ENCODE data around the gene BMPER.

BMPER gene

DNA sequence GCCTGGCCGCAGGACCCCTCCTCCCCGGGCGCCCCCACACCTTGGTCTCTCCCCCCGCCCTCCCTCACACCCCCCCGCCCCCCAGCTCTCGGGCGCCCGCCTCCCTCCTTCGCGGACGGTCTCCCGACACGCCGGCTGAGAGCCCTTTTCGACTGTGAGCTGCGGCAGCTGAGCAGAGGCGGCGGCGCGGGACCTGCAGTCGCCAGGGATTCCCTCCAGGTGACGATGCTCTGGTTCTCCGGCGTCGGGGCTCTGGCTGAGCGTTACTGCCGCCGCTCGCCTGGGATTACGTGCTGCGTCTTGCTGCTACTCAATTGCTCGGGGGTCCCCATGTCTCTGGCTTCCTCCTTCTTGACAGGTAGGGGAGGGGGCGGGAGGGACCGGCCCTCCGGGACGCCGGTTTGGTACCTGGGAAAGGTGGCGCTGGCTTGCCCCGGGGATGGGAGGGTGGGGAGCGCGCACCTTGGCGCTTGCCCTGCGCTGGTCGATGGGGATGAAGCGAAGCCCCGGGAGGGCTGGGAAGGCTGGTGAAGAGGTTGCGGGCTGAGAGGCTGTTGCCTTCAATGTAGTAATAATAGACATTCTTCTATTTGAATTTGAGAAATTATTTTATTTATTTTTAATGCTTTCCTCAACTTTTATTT lies at the start of gene BMPER:
Gene BMPER (plus strand): TSS at position 151 of the 644 bp plus-strand sequence. CDS start 75 bp downstream, at position 226.
- peak; percentile 50 for DNase-seq (ENCODE audit: low spot score)

DNA sequence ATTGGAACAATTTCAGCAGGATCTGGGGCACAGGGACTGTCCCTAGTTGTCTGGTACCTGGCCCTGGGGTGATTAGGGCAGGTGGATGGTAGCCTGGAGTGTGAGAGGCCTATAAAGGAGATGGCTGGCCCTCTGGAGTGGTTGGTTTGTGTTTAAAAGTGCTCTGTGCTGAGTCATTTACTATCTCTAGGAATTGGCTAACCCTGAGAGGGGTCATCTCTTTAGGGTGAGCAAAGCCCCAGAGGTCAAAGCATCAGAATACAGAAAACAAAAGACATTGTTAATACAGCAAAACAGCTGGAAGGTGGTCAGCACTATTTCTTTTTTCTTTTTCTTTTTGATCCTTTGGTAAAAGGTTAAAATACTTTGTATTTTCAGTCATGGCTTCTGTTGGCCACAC lies 43.4 kb upstream of the BMPER start:
- DNase-seq (ENCODE audit: low spot score) = no peak

DNA sequence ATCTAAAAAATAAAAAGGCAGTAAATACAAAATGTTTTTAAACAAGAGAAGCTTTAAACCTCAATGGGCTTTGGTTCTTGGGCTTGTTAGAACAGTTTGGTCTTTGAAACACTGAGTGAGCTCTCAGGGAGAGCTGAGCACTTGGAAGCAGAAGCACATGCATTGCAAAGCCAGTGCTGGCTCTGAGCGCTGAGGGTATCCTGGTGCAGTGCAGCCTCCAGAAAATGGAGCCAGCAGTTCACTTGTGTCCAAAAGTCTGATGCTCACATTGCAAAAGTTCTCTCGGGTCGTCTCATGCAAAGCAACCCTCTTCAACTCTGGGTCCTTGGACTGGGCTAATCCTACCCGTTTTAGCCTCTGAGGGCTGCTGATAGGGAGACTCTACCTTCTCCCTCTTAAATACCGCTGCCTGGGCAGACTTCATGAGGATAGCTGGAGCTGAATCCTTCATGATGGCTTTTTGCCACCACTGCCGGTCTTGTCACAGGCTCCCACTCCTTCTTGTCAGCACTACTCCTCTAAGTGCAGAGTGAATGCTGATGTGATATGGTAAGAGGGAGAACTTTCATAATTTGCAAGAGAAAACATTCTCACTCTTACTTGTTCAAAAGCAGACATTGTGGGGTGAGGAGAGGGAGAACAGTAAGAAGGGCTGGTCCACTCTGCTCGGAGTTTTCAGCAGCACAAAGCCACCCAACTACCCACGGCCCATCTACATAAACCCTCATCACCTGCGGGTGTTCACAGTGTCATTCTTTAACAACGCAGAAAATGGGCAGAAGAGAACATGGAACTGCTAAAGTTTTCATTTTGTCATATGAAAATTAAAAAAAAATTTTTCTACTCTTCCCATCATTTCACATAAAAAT lies 42.2 kb upstream of the BMPER start:
- DNase-seq (ENCODE audit: low spot score) = no peak

DNA sequence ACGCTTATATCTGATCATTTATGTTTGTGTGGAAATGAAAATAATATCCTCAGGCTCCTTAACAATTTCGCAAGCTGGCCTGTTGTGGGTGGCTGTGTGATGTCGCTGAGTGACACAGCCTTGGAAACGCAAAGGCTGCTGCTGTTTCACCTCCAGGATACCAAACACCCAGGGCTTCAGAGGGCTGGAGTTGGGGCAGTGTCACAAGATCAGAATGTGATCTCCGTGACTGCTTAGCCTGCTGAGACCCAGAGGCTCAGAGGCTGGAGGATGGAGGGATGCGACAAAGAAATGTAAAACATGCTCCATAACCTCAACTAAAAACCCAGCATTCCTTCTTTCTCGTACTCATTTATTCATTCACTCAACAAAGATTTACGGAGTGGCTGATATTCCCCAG lies 37.2 kb upstream of the BMPER start:
- DNase-seq (ENCODE audit: low spot score) = peak; percentile 48

DNA sequence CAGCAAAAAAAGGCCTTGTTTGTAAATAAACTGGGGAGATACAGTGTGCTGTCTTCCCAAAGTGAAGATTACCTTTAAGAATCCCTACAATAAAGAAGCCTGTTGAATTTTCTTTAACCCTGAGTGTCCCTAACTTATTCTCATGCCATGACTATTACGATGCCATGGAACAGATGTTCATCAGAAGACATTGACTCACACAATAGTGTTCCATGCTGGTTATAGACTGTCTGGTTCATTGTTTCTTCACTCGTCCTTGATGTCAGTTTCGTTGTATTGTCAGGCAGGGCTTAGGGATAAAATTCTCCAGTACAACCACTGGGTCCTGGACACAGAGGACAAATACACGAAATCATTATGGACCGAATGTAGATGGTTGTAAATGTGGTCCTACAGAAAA lies 36.2 kb upstream of the BMPER start:
- no peak for DNase-seq (ENCODE audit: low spot score)

DNA sequence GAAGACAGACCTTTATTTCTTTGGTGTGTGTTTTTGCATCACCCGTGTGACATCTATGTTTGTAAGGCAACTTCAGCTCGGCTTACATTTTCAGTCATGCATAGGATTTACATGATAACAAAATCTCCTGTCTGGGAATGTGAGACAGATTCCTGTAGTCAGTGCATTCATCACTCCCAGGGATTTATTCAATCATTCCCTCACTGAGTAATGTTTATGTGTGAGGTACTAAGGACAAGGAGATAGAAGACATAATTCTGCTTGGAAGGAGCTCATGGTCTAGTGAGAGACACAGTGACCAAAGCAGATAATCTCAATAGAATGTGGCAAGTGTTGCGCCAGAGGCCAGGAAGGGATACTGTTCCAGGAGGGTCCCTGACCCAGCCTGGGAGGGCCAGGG lies 35.2 kb upstream of the BMPER start:
- peak; percentile 61 for DNase-seq (ENCODE audit: low spot score)

DNA sequence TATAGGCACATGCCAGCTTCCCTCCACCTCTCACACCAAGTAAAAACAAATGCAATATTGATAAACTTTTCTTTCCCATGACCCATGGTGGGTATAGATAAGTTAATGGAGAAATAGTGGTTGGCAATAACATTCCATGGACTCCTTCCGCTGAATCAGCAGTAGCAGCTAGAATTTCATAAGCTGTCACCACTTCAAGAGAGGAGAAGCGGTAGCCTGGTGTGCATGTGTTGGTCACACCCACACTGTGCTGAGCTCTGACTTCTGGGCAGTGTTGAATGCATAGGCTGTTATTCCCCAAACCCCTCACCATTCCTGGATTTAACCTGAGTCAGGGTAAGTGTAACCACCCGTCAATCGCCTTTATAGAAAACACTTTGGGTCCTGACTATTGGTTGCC lies 32.5 kb upstream of the BMPER start:
- no peak for DNase-seq (ENCODE audit: low spot score)

DNA sequence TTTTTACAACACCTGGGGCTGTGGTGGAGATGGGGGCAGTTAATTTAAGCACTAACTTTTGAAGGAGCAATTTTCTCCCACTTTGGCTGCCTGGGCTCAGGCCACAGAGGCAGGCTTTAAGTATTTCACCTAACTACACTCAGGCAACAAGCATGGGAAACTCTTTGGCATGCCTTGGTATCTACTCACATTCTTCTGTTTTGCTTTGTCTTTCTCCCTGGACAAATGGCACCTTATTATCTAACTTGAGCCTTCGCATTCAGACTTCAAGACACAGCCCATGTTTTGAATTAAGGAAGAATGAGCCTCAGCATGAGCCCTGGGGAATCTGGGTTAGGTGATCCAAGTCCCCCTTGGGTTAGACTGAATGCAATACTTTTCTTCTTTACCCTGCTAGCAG lies 31.8 kb upstream of the BMPER start:
- peak; percentile 21 for DNase-seq (ENCODE audit: low spot score)

DNA sequence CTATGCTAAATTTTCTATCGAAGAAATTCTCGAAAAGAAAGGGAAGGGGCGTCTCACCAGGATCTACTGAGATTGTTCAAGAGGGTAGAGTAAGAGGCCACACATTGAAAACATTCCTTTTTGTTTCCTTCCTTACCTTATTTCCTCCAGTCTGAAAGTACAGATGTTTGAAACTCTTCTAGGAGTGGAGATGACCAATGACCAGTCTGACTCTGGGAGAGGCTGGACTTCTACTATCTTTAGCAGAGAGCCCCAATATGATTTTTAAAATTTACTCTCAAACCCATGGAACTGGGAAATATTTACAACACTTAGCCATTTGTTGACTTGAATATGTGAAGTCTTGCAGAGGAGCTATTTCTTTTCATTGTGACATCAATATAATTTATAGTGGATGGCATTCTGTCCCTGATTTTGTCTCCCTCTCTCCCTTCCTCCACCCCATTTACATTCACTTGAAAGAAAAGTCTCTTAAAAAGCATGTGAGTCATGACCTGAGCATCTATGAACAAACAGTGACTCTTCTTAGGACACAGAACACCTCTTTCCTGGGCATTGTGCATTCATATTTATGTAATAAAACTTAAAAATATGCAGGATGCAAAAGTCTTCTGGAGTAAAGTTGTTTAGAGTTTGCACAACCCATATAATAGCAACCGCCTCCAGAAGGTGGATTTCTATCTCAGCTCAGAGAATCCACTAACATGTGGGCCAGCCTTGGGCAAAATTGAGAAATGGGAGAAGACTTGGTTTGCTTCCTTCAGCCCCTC lies 31.2 kb upstream of the BMPER start:
- peak; percentile 77 for DNase-seq (ENCODE audit: low spot score)

DNA sequence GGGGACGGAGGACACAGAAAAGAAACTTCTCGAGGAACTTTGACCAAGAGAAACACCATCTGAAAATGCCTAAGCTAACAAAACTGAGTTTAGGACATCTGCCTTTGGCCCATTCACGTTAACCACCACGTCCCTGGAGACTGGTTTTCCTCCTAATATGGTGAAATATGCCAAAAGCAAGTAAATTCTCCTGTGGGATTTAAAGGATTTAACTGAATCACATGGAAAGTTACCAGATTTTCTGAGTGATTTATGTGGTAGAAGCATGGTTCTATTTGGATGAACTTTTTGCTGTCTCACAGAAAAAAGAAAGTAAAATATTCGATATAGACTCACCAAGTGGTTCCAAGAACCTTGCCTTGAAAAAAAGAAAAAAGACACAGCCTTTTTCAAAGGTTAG lies 30.4 kb upstream of the BMPER start:
- DNase-seq (ENCODE audit: low spot score) = no peak

DNA sequence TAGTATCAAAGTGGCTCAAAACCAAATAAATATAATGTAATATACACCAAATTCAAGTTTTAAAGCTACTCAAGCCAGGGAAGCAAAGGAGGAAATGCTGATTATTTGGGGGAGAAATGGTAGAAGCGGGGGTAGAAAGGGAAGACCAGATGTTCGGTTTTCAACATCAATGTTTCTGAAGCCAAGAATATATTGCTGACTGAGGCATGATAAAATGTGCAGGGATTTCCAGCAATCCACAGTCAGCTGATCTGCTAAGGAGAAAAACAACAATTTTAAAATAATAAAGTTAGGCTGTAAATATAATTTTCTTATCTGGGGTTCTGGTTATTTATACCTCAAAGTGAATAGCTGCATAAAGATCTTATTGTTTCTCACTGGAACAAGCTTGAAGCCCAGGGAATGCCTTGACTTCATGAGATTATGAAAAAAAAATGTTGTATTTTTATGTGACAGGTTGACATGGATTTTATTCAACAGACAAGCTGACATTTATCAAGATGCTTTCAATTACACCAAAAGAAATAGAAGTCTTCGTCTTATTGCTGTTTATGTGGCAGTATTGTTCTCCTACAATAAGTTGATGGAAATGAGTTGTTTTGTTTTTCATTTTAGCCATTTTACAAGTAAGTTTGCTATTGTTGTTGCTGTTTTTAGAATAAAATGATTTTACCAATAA lies 28.6 kb upstream of the BMPER start:
- no peak for DNase-seq (ENCODE audit: low spot score)

DNA sequence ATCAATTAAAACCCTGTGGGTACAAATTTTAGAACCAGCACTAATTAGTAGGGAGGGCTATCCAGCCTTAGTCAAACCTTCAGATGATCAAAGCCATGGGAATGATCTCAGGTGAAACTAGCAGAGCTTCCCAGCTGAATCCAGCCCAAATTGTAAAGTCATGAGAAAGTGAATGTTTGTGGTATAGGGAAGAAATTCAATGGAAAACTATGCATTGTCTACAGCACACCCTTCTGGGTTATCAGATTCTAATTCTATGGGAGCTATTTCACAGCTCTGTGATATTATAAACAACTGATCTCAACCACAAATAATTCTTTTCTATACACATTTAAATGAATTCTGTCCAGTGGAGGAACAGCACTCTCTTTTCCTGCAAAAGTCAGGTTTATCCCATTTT lies 24.6 kb upstream of the BMPER start:
- DNase-seq (ENCODE audit: low spot score) = peak; percentile 23

DNA sequence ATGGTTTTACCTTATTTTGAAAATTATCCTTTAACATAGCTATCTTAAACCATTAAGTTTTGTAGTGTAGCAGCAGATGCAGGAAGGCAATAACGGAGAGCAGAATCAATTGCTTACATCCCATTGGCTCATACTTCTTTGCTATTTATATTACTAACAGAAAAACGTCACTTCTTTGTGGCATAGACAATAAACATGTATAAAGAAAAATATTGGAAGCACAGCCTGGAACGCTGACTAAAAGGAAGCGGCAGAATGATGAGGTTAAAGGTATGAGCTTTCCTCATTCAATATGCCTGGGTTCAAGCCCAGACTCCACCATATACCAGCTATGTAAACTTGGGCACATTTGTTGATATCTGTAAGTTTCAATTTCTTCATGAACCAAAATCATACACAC lies 24.0 kb upstream of the BMPER start:
- DNase-seq (ENCODE audit: low spot score) = no peak

DNA sequence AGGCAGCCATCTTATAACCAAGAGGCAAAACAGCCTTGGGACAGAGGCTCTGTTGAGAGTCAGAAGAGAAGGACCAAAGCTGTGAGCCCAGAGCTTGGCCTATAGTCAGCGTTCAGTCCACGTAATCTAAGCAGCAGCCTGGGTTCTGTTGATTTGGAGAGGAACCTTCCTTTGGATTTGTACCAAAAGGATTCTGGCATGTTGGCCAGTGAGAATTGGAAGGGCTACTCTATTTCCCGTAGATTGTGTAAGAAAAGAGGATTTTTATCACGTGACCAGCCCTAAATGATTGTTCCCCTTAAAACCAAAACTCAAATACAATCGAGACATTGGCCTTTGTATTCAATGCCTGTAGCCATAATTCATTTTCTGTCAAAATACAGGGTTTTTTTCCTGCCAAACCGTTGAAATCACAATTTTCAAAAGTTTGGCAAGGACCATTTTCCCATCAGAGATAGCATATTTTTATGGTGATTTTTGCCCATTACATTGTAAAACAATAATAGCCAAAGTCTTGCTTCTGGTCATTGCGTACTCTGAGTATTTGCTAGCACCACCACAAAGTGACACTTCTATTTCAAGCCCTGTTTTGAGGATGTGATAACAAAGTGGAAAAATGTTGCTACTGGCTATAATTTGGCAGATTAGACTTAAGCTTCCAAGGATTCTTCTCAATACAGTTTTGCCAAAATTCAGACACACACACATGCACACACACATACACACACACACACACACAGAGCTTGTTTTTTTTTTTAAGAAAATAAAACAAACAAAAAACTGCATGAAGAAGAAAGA lies 23.1 kb upstream of the BMPER start:
- DNase-seq (ENCODE audit: low spot score) = no peak

DNA sequence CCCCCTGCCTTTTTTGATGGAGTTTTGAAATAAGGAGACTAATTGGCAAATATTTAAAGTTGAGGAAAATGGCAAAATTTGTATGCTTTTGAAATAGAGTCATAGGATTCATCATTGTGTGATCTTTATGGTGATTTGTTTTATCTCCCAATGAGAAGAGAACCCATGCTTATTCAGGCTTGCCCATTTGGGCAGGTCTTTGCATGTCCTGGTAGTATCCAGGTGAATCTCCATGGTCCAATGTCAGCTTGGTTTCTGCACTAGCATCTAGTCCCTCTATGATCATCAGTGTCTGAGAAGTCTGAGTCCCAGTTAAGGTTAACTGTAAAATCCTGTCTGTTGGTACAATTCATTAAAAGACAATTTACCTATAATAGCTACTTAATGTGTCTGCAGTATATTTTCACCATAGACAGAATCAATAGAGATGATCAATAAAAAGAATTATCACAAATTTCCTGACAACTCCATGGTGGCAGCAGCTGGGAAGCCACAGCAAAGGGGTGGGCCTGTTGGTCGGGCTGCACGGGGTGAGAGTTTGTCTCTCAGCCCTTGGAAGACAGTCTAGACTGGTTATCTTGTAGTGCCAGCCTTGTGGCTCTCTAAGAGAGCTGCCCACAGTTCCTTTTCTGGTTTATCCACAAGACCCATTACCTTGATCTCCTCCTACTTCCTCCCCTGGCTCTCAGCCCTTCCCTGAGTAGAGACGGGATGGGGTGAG lies 22.2 kb upstream of the BMPER start:
- no peak for DNase-seq (ENCODE audit: low spot score)

DNA sequence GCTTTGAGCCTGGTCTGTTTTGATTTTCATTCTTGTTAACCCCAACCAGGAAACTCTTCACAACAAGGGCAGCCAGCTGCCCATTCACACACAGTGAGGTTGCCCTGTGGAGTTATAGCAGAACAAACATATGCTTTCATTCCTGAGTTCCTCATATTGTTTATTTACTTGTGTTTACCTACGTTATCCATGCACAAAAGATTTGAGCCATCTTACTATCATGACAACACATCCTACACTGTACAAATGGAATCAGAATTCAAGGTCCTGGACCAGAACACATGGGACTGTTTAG lies 21.7 kb upstream of the BMPER start:
- no peak for DNase-seq (ENCODE audit: low spot score)

DNA sequence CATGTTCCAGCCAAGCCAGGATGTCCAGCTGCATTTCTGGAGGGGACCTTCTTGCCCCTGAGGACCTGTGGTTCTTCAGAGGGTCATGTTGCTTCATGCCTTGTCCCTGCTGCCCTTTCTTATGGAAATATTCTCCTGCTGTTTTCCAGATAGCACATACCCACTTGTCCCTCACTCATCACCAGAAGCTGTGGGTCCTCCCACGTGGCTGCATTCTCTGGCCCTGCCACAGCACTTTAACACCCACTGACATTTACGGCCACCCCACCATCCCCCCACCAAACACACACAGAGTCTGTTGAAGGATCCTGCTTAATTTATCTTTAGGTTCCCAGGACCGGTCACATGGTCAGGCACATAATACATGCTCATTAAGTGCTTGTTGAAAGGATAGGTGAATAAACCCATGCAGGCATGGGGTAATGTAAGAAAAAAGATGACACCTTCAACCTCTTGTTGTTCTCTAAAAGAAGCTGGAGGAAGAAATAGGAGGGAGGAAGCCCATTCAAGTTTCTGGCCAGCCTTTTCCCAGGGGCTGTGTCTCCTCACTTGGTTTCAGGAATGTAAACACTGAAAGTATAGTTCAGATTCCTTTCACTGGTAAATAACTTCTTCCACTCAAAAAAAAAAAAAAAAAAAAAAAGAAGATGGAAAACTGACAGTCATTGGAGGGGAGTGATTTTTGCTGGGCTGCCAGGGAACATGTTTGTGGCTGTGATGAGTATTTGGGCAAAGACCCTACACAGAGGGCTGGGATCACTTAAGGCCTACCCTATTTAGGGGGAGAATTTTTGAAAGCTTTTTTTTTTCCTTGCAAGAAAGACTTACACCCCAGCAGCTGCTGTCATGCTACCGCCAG lies 19.8 kb upstream of the BMPER start:
- no peak for DNase-seq (ENCODE audit: low spot score)

DNA sequence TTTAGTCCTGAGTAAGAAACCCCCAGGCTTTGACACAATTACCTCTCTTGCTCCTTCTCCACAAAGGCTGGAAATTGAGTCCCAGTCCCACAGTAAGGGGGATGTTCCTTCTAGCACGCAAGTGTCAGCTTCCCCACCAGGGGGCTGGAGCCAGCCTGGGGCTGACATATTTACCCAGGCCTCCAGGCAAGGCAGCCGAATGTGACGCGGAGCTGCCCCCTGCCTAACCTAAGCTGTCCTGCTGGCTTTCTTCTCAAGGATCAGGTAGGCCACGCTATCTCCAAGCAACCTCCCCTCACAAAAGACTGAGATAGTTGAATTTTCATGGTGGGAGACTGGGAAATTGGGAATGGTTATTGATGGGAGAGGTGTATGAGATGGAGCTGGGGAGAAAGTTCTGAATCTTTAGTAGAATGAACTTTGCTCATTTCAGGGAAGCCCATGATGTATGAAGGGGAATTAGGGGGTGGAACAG lies 19.2 kb upstream of the BMPER start:
- DNase-seq (ENCODE audit: low spot score) = peak; percentile 11

DNA sequence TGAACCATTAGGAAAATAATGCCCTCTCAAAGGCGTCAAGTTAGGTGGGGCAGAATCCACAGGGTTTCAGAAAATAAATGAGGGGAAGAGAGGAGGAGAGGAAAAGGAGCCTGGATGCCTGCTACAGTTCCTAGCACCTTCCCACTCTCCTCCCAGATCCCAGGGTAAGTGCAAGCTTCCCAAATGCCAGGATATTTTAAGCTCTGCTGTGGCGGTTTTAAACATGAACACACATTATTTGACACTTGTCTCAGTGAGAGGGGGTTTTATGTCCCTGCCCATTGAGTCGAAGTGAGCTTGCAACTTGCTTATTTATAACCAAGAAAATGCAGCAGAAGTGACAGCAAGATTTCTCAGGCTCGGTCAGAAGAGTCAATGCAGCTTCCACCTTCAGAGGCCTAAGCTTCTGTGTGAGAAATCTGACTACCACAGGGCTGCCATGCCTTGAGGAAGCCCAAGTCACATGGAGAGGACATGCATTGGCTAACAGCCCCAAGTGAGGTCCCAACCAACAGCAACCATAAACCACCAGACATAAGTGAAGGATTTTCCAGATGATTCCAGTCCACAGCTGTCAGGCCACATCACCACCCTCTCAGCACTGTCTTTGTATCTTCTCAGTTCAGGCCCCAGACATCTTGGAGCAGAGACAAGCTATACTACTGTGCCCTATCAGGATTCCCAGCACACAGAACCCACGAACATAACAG lies 17.9 kb upstream of the BMPER start:
- DNase-seq (ENCODE audit: low spot score) = no peak

Measured in kidney tubule cell (primary cell).